ENCODE measurements around the gene SLC16A9. TPM values are rescaled to one million over a fixed set of nuclear protein-coding genes. Genes with fewer than 3 reads are reported as not detected.

The SLC16A9 gene
- total and polyA plus RNA-seq, 8 donors, result 1.5 to 45.9 (median 41.4) TPM

DNA sequence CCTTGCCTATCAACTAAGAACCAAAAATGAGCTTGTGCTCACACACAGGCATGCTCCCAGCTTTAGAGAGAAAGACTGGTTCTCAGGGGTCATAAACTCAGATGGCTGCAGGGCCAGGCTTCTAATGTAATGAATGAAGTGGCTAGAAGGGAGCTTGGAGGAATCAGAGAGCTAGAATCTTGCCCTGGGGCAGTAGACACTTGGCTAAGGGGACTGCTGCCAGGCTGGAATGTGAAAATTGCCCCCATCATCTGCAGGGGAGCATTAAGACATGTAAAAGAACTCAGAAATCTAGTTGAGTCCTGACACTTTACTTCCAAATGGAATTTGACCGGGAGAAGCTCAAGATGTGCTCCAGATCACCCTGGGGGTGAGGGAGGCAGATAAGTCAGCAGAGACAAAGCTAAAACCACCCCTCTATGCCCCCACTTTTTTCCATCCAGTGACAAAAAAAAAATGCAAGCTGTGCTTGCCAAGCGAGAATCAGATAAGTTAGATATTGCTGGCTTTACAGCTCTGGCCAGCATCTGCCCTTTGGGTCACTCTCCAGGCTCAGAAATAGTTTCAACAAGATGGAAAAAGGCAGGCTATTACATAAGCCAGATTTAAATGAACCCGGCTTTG is 2.3 kb upstream of the SLC16A9 start:
- no peak overlapping the region for H3K4me3 ChIP-seq
- peaks cover 4 to 15% of the 10 kb centered on the region in 2 donors for H3K4me1 ChIP-seq
- H3K27me3 ChIP-seq, result peaks cover 4 to 47% of the 10 kb centered on the region in 2 donors
- H3K27ac ChIP-seq, result no peak overlapping the region
- H3K9me3 ChIP-seq, result no peaks in the 10 kb centered on the region
- DNase-seq, result no peak
- TF ChIP-seq, protein P1, sequence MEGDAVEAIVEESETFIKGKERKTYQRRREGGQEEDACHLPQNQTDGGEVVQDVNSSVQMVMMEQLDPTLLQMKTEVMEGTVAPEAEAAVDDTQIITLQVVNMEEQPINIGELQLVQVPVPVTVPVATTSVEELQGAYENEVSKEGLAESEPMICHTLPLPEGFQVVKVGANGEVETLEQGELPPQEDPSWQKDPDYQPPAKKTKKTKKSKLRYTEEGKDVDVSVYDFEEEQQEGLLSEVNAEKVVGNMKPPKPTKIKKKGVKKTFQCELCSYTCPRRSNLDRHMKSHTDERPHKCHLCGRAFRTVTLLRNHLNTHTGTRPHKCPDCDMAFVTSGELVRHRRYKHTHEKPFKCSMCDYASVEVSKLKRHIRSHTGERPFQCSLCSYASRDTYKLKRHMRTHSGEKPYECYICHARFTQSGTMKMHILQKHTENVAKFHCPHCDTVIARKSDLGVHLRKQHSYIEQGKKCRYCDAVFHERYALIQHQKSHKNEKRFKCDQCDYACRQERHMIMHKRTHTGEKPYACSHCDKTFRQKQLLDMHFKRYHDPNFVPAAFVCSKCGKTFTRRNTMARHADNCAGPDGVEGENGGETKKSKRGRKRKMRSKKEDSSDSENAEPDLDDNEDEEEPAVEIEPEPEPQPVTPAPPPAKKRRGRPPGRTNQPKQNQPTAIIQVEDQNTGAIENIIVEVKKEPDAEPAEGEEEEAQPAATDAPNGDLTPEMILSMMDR (IDR thresholded peaks at IDR 0.05), result no peak
- intact Hi-C loops (cut with DNase I), result no loop called here
- no peaks in the 10 kb centered on the region for H3K36me3 ChIP-seq
- no peak for ATAC-seq

DNA sequence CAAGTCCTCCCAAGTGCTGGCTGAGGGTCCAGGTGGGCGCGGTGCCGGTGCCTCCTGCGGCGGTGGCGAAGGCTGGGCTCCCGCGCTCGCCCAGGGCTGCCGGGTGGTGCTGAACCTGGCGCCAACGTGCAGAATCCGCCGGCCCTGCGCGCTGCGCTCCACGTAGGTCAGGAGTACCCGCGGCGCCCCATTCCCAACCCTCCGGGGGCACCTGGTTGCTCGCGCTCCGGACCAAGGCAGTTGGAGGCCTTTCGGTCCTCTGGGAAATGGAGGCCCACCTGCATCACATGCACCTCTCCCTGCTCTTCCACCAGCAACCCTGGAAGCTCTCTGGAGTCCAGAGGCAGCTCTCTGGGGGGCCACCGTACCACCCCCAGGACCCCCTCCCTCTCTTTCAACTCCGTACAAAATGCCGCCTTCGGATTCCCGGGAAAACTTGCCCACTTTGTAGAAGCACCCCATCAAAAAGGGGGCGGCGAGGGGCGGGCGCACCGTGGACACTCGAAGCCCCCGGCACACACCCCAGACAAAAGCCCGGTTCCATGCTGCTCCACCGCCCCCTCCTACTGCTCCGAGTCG is 745 bp downstream of the SLC16A9 start:
- intact Hi-C loops (cut with DNase I), result no loop called here
- peak; percentile 79 for ATAC-seq

DNA sequence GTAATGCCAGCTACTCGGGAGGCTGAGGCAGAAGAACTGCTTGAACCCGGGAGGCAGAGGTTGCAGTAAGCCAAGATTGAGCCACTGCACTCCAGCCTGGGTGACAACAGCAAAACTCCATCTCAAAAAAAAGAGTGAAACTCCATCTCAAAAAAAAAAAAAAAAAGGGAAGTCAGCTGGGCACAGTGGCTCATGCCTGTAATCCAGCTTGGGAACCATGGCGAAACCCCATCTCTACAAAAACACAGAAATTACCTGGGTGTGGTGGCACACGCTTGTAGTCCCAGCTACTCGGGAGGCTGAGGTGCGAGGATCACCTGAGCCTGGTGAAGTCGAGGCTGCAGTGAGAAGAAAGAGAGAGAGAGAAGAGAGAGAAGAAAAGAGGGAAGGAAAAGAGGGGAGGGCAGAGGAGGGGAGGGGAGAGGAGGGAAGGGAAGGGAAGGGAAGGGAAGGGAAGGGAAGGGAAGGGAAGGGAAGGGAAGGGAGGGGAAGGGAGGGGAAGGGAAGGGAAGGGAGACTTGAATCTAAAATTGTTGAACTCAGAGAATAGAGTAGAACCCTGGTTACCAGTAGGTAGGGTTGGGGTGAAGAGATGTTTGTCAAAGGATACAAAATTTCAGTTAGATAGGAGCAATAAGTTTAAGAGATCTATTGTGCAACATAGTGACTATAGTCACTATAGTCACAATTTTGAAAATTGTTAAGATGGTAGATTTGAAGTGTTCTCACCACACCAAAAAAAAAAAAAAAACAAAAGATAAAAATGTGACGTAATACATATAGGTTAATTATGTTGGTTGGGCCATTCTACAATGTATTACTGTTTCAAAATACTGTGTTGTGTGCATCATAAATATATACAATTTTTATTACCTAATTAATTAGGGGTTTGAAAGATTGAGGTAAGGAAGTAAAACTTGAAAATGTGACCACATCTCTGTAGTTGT is 2.5 kb downstream of the SLC16A9 start:
- DNase-seq, result no peak
- no peak for ATAC-seq
- Histone ChIP-seq H3K27ac (no peak overlapping the region), H3K27me3 (peaks cover 4 to 56% of the 10 kb centered on the region in 2 donors), H3K36me3 (no peaks in the 10 kb centered on the region), H3K9me3 (no peaks in the 10 kb centered on the region), H3K4me1 (peaks cover 4 to 15% of the 10 kb centered on the region in 2 donors), H3K4me3 (no peak overlapping the region)
- TF ChIP-seq, protein P1 (IDR thresholded peaks at IDR 0.05), result no peak
- intact Hi-C loops (cut with DNase I), result no loop called here

More for the DNA sequence above, 745 bp downstream of the SLC16A9 start:
- peak; percentile 23 to 85 (median 32) for DNase-seq
- Histone ChIP-seq H3K9me3 (no peaks in the 10 kb centered on the region), H3K4me1 (peaks cover 4 to 15% of the 10 kb centered on the region in 2 donors), H3K27me3 (peaks cover 4 to 56% of the 10 kb centered on the region in 2 donors), H3K4me3 (peak overlapping the region; percentile 46 to 47), H3K36me3 (no peaks in the 10 kb centered on the region), H3K27ac (no peak overlapping the region)
- TF ChIP-seq, protein P1 (IDR thresholded peaks at IDR 0.05), result no peak

DNA sequence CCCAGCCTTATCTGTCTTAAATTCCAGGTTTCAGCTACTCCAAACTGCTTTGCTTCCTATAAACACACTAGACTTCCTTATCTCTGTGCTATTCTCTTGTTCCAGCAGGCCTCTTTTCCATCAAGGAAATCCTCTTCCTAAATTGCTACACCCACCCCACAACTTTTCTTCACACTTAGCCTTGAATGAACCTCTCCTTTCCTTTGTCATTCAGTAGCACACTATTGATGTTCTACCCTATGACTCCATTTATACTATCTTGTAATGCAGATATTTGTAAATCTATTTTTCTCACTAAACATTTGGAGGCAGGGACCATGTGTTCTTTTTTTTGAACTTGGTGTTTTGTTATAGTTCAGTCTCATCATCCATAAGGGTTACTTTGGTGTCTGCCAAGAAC is 3.7 kb downstream of the SLC16A9 start:
- no peak overlapping the region for H3K27ac ChIP-seq
- ATAC-seq, result no peak
- H3K9me3 ChIP-seq, result no peaks in the 10 kb centered on the region
- H3K4me1 ChIP-seq, result peaks cover 4 to 15% of the 10 kb centered on the region in 2 donors
- no peaks in the 10 kb centered on the region for H3K36me3 ChIP-seq
- H3K4me3 ChIP-seq, result no peak overlapping the region
- DNase-seq, result no peak
- intact Hi-C loops (cut with DNase I), result no loop called here
- H3K27me3 ChIP-seq, result peaks cover 4 to 44% of the 10 kb centered on the region in 2 donors
- TF ChIP-seq, protein P1 (IDR thresholded peaks at IDR 0.05), result no peak

DNA sequence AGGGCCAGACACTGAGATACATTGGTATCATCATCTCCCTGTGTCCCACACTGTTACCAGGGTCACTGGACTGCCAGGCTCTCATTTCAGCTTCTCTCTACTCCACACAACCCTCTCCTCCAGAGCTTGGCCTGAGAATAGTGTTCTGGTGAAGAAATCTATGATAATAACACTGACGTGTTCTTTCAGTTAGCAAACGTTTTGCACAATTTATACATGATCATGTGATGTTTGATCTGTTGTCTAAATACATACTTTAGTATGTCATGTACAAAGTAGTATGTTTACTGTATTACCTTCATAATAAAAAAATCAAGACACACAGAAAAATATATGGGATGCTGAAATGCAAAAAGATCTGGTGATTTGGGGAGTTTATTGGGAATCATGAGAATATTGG is 5.0 kb downstream of the SLC16A9 start:
- no peak overlapping the region for H3K4me3 ChIP-seq
- intact Hi-C loops (cut with DNase I), result no loop called here
- DNase-seq, result no peak
- H3K36me3 ChIP-seq, result no peaks in the 10 kb centered on the region
- peaks cover 4 to 31% of the 10 kb centered on the region in 2 donors for H3K27me3 ChIP-seq
- ATAC-seq, result no peak
- H3K27ac ChIP-seq, result no peak overlapping the region
- no peaks in the 10 kb centered on the region for H3K9me3 ChIP-seq
- TF ChIP-seq, protein P1 (IDR thresholded peaks at IDR 0.05), result no peak
- H3K4me1 ChIP-seq, result peaks cover 4 to 10% of the 10 kb centered on the region in 2 donors

Measured in left lung (tissue), 10 donors.